ENCODE measurements around the gene VAV3.

VAV3 gene

DNA sequence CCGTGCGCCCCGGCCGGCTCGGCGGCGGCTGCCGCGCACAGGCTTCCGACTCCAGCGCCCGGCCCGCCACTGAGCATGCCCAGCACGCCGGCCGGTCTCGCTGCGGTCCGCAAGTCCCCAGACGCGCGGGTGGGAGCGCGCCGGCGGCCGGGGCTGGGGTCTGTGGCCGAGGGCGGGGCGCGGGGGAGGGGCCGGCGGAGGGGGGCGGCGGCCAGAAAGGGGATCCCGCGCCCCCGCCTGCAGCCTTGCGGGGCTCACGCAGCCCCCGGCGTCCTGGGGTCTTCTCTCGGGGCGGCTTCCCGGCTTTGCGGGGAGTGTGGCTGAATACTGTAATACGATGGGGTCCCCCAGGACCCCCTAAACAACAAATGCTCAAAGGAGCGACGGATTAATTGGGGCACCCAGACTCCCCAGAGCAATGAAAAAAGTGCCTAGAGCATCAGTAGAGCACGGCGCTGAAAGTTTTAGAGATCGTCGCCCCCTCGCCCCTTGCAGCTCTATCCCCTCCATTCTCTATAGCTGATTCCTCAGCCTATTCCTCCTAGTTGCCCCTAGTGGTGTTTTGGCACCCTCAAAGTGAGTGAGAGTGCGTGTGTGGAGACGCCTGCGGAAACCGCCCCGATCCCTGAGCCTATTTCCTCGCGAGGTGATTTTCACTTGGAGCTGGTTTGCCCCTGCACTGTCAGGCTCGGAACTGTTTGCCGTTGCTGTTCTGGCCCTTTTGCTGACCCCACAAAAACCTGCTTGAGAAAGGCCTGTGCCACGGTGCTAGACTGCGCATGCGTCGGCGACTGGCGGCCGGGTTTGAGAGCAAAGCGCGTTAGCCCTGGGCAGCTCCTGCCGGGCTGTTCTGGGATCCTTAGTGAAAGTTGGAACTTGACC is at the start of gene VAV3:
Gene VAV3 (minus strand): TSS at position 71 of the 882 bp plus-strand sequence. CDS start 311 bp downstream, outside the sequence.
- DNase-seq (ENCODE audit: low read depth) = peak; percentile 51
- peak within 1 kb of the TSS; percentile 38 for H3K4me3 ChIP-seq (ENCODE audit: control insufficient read depth, low read depth, low read length)
- peak; percentile 10 for TF ChIP-seq CTCF (conservative IDR thresholded peaks at IDR 0.05; ENCODE audit: control insufficient read depth, insufficient read depth, low read depth, low read length)

DNA sequence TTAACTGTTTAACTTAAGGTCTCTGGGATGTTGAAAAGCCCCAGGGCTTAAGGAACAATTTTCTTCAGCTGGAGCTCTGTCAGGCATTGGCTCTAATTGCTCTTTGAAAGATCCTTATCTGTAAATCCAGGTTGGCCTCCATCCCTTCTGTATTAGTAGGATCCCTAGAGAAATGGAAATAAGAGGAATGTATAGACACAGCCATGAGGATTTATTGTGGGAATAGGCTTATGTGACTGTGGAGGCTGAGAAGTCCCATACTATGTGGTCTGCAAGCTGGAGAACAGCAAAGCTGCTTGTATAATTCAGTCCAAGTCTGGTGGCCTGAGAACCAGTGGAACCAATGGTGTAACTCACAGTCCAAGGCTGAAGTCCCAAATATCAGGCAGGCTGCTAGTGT is 47.6 kb upstream of the VAV3 start:
- no peak for TF ChIP-seq CTCF (conservative IDR thresholded peaks at IDR 0.05; ENCODE audit: control insufficient read depth, insufficient read depth, low read depth, low read length)
- DNase-seq (ENCODE audit: low read depth) = no peak
- H3K4me3 ChIP-seq (ENCODE audit: control insufficient read depth, low read depth, low read length) = no peak overlapping the region

DNA sequence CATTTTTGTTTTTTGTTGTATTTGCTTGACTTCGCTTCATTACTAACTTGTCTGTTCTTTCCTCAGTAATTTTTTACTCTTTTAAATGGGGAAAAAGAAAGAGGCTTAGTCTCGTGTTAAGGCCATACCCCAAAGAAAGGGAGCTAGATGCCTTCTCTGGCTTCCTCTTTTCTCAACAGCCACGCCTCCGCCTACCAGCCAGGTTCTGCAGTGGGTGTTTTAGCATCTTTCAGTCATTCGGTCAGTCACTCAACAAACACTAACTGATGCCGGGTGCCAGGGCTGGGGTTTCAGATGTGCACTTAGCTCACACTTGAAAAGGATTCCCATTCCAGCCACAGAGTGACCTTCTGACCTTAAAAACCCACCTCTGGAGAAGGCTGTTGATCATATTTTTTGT is 46.3 kb upstream of the VAV3 start:
- no peak overlapping the region for H3K4me3 ChIP-seq (ENCODE audit: control insufficient read depth, low read depth, low read length)
- TF ChIP-seq CTCF (conservative IDR thresholded peaks at IDR 0.05; ENCODE audit: control insufficient read depth, insufficient read depth, low read depth, low read length) = no peak
- DNase-seq (ENCODE audit: low read depth) = no peak

GRCh38 chr1:108010581-108010980 is 45.6 kb upstream of the VAV3 start:
- no peak for TF ChIP-seq CTCF (conservative IDR thresholded peaks at IDR 0.05; ENCODE audit: control insufficient read depth, insufficient read depth, low read depth, low read length)
- no peak for DNase-seq (ENCODE audit: low read depth)

GRCh38 chr1:108009603-108010195 is 44.7 kb upstream of the VAV3 start:
- no peak overlapping the region for H3K4me3 ChIP-seq (ENCODE audit: control insufficient read depth, low read depth, low read length)
- TF ChIP-seq CTCF (conservative IDR thresholded peaks at IDR 0.05; ENCODE audit: control insufficient read depth, insufficient read depth, low read depth, low read length) = no peak
- peak; percentile 80 for DNase-seq (ENCODE audit: low read depth)

More at GRCh38 chr1:108010581-108010980, 45.6 kb upstream of the VAV3 start:
- no peak overlapping the region for H3K4me3 ChIP-seq (ENCODE audit: control insufficient read depth, low read depth, low read length)

DNA sequence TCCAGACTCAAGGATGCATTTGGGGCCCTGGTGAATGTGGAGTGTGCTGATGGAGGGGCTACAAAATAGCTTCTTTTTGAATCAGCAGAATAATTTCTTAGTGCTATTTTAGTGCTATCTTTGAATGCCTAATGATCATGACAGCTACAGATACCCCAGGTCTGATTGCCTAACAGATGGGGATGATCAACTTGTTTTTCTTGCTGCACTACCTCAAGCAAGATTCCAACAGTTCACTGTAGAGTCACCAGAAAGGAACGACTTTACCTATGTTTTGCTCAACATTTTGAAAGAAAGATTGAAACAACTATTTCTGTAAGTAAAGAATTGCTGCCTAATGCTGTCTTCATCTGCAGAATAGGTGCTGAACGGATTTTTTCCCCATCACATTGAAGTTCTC is 42.6 kb upstream of the VAV3 start:
- DNase-seq (ENCODE audit: low read depth) = no peak
- no peak for TF ChIP-seq CTCF (conservative IDR thresholded peaks at IDR 0.05; ENCODE audit: control insufficient read depth, insufficient read depth, low read depth, low read length)
- no peak overlapping the region for H3K4me3 ChIP-seq (ENCODE audit: control insufficient read depth, low read depth, low read length)
